CD4-positive, alpha-beta T cell treated with Interleukin-17A for 4 hours (primary cell): ENCODE measurements around the gene ANGPTL8.

Experiments
- DNase-seq: peaks from one replicate; pipeline ENCODE4 v3.0.0-alpha.2; 2020; ENCODE audit warnings: mixed read lengths

ANGPTL8 gene, protein sequence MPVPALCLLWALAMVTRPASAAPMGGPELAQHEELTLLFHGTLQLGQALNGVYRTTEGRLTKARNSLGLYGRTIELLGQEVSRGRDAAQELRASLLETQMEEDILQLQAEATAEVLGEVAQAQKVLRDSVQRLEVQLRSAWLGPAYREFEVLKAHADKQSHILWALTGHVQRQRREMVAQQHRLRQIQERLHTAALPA

DNA sequence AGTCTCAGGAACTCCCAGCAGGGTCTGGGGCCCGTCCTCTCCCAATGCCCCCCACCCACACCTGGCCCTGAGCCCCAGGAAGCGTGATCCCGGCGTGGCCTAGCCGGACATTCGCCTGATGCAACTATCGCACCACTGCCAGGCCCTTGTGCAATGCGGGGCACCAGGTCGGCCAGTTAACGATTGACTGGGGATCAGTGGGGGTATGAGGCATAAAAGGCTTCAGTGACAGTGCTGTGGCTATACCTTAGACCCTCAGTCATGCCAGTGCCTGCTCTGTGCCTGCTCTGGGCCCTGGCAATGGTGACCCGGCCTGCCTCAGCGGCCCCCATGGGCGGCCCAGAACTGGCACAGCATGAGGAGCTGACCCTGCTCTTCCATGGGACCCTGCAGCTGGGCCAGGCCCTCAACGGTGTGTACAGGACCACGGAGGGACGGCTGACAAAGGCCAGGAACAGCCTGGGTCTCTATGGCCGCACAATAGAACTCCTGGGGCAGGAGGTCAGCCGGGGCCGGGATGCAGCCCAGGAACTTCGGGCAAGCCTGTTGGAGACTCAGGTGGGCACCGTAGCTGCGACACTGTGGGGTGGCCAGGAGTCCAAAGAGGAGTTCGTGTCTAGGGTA is at the start of gene ANGPTL8:
ANGPTL8 (plus strand) TSS at position 243 of the 624 bp plus-strand sequence; CDS start at position 262, 19 bp downstream.
- DNase-seq = no peak

DNA sequence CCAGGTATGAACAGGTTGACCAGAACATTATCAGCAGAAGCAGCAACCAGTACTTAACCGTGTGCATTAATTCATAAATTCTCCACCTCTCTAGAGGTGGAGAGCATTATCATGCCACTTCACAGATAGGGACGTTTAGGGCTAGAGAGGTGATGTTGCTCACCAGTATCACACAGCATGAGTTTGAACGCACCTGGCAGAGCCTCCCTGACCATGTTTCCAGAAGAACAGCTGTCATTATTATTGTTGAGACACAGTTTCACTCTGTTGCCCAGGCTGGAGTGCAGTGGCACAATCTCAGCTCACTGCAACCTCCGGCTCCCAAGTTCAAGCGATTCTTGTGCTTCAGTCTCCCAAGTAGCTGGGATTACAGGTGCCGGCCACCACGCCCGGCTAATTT is 48.9 kb upstream of the ANGPTL8 start:
- no peak for DNase-seq

GRCh38 chr19:11191273-11191755 is 48.1 kb upstream of the ANGPTL8 start:
- no peak for DNase-seq

- no peak for DNase-seq
Measured at GRCh38 chr19:11191934-11192333, 47.5 kb upstream of the ANGPTL8 start.

- no peak for DNase-seq
Measured at GRCh38 chr19:11192957-11193939, 46.2 kb upstream of the ANGPTL8 start.

- DNase-seq = no peak
Measured at GRCh38 chr19:11194173-11194572, 45.2 kb upstream of the ANGPTL8 start.

GRCh38 chr19:11194656-11195558 is 44.5 kb upstream of the ANGPTL8 start:
- DNase-seq = no peak

GRCh38 chr19:11195681-11196080 is 43.7 kb upstream of the ANGPTL8 start:
- DNase-seq = no peak

DNA sequence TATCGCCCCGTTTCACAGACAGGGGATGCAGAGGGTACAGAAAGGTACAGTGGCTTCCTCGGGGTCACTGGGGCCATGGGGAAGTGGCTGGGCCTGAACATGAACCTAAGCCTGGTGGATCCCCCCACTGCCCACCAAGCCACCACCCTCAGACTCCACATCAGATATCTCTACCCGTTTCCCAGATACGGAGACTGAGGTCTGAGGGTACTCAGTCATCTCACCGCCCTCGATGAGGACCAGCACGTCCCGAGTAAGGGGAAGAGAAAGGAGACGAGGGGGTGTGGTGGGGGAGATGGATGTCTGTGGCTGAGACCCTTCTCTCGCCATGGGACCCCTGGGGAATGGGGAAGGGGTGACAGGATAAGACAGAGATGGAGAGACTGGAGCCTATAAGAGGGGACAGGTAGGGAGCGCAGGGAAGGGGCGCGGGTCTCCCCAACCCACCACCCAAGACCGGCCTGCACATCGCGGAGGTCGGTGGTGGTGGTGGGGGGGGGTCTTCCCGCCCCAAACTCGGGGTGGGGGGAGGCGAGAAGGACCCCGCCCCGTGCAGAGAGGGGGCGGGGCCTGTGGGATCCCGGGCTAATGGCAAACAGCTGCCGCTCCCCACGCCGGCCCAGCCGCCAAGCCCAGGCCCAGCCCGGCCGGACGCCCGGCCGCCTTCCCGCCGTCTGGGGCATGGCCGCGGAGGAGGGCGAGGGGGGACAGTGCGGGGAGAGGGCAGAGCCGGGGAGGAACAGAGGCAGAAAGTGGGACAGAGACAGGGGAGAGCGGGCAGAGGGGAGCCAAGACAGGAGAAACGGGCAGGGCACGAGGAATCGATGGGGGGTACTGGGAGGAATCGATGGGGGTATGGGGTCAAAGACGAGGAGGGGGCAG is 42.8 kb upstream of the ANGPTL8 start:
- no peak for DNase-seq

GRCh38 chr19:11197291-11198174 is 41.9 kb upstream of the ANGPTL8 start, which contains the start of gene KANK2:
TSS of gene KANK2 (minus strand) at chr19:11197545. CDS start at chr19:11194511, 3,034 bp downstream.
- DNase-seq = peak; percentile 81

DNA sequence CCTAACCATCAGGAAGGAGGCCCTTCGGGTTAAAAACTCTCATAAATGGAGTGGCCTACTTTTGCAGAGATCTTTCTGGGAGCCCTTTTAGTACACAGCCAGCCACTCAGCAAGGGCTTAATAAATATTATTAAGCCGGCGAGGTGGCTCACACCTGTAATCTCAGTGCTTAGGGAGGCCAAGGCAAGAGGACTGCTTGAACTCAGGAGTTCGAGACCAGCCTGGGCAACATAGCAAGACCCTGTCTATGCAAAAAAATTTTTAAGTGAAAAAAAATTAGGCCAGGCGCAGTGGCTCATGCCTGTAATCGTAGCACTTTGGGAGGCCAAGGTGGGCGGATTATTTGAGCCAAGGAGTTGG is 41.3 kb upstream of the ANGPTL8 start:
- no peak for DNase-seq

GRCh38 chr19:11198769-11199424 is 40.5 kb upstream of the ANGPTL8 start:
- no peak for DNase-seq

GRCh38 chr19:11199517-11199916 is 39.9 kb upstream of the ANGPTL8 start:
- no peak for DNase-seq

DNA sequence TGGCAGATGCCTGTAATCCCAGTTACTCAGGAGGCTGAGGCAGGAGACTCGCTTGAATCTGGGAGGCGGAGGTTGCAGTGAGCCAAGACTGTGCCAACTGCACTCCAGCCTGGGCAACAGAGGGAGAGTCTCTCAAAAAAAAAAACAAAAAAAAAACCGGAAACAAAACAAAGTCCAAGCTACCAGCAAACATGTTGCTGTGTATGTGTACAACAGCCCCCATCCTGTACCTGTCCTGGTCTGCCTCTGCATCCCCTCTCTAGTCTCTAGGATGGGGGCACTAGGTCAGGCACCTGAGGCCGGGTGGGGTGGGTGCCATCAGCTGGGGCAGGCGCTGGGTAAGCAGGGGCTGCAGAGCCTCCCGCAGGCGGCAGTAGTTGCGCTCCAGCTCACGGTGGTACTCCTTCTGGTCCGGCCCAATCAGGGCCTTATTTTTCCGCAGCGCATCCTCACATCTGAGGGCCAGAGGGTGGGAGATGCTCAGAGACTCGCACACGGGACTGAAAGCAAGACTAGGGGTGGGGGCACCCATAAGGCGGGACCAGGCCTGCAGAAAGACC is 39.3 kb upstream of the ANGPTL8 start:
- DNase-seq = no peak

DNA sequence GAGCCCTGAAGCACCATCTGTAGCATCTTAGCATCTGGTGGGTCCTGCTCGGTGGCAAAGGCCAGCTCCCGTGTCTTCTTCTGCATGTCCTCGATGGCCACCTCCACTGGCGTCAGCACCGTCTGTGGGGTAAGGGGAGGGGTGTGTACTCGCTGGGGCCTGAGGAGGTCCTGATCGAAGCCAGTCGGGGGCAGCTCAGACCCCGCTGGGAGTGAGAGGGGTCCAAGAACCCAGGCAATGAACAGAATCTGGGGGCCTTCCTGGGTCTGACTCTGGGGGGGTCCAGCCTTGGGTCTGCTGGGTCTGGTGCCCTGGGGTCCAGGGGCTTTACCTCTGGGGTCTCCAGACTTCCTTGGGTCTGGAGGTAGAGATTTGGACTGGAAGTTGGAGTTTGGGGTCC is 38.5 kb upstream of the ANGPTL8 start:
- no peak for DNase-seq

DNA sequence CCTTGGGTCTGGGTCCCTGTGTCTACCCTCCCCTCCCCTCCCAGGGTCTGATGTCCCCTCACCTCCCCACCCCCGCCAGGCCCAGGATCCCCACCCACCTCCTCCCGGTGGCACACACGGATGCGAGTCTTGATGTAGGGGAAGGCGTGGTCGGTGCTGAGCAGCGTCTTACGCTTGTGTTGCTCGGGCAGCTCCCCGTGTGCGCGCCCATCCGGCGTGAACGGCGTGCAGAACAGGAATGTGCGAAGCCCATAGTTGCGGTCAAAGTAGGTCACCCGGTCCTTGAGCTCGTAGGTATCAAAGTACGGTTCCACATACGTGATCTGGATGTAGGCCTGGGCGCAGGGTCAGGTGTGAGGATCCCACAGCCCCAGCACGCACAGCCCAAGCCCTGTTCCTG is 37.6 kb upstream of the ANGPTL8 start:
- no peak for DNase-seq

DNA sequence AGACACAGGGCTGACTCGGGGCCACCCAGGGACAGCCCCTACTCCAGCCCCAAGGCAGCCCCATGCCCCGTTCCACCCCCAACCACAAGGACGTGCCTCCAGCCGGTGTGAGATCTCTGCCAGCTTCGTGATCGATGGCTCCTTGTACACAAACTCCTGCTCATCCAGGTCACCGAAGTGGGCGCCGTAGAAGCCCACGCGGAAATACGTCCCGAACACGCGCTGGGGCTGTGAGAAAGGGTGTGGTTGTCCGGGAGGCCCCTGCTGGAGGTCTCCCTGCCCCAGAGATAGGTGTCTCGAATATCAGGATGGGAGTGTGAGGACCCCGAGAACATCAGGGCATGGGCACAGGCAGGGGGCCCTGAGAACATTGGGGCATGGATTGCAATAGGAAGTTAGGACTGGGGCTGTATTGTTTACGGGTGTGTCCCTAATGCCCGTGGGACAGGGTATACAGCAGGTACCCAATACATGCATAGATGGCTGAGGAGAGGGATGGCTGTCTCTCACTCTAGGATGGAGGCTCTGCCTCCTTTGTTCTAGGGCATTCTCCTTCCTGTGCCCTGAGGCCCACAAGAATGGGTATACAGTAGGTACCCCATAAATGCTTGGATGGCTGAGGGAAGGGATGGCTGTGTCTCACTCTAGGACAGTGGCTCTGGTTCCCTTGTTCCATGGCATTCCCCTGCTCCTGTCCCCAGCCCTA is 36.8 kb upstream of the ANGPTL8 start:
- no peak for DNase-seq

DNA sequence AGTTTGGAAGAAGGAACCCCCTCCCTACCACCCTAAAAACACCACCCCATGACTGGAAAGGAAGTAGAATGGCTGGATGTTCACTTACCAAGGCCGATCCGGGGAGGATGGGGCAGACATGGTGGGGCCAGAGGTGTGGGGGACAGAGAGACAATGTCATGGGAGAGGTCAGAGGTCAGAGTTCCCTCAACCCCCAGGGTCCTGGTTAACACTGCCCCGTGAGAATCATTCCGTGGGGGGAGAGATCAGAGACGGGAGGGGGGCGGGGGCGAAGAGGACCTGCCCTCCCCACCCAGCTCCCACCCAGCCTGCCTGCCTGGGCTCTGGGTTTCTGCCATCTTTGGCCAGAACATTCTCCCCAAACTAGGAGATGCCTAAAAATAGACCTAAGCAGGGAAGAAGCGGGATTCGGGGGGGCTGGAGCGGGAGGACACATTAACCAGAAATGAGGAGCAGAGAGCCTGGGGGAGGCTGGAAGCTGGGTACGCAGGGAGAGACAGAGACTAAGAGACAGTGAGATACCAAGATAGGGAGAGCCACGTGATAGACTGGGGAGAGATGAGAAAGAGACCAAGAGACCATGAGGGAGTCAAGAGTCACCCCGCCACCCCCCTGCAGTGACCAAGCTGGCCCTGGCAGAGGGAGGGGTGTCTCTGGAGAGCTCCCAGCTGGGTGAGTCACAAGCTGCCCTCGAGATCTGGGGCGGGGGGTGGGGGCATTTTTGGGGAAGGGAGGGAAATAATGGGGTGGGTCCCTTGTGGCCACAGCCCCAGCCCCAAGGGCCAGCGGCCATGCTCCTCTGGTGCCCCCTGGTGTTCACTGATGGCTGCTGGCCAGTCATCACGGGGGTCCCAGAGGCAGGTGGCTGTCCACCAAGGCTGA is 36.0 kb upstream of the ANGPTL8 start:
- DNase-seq = peak; percentile 63
